ENCODE data around the gene ZEB1.

Gene ZEB1

GRCh38 chr10:31318854-31319601, at the start of gene ZEB1:
ZEB1 (plus strand) TSS chr10:31319216; CDS start chr10:31319235, 19 bp downstream.
- TF ChIP-seq ZBTB7A (IDR thresholded peaks at IDR 0.05; ENCODE audit: low read depth), result no peak
- TF ChIP-seq, protein P1, sequence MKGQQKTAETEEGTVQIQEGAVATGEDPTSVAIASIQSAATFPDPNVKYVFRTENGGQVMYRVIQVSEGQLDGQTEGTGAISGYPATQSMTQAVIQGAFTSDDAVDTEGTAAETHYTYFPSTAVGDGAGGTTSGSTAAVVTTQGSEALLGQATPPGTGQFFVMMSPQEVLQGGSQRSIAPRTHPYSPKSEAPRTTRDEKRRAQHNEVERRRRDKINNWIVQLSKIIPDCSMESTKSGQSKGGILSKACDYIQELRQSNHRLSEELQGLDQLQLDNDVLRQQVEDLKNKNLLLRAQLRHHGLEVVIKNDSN (IDR thresholded peaks at IDR 0.05), result no peak
- no peak for TF ChIP-seq EGR1 (IDR thresholded peaks at IDR 0.05)
- peak; percentile 68; the same call in 1 of the 2 replicates for TF ChIP-seq YY1 (IDR thresholded peaks at IDR 0.05; ENCODE audit: low read depth)
- TF ChIP-seq FOXM1 (IDR thresholded peaks at IDR 0.05; ENCODE audit: borderline replicate concordance, low read depth), result no peak
- TF ChIP-seq, protein P2, sequence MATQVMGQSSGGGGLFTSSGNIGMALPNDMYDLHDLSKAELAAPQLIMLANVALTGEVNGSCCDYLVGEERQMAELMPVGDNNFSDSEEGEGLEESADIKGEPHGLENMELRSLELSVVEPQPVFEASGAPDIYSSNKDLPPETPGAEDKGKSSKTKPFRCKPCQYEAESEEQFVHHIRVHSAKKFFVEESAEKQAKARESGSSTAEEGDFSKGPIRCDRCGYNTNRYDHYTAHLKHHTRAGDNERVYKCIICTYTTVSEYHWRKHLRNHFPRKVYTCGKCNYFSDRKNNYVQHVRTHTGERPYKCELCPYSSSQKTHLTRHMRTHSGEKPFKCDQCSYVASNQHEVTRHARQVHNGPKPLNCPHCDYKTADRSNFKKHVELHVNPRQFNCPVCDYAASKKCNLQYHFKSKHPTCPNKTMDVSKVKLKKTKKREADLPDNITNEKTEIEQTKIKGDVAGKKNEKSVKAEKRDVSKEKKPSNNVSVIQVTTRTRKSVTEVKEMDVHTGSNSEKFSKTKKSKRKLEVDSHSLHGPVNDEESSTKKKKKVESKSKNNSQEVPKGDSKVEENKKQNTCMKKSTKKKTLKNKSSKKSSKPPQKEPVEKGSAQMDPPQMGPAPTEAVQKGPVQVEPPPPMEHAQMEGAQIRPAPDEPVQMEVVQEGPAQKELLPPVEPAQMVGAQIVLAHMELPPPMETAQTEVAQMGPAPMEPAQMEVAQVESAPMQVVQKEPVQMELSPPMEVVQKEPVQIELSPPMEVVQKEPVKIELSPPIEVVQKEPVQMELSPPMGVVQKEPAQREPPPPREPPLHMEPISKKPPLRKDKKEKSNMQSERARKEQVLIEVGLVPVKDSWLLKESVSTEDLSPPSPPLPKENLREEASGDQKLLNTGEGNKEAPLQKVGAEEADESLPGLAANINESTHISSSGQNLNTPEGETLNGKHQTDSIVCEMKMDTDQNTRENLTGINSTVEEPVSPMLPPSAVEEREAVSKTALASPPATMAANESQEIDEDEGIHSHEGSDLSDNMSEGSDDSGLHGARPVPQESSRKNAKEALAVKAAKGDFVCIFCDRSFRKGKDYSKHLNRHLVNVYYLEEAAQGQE (IDR thresholded peaks at IDR 0.05; ENCODE audit: low read depth), result no peak
- no peak for TF ChIP-seq CEBPB (IDR thresholded peaks at IDR 0.05)
- peak; percentile 20; the same call in 1 of the 2 replicates for TF ChIP-seq TAF1 (IDR thresholded peaks at IDR 0.05; ENCODE audit: low read depth)
- TF ChIP-seq CREB1 (IDR thresholded peaks at IDR 0.05; ENCODE audit: low read depth), result no peak
- TF ChIP-seq TCF12 (IDR thresholded peaks at IDR 0.05; ENCODE audit: low read depth), result peak; percentile 71; the same call in 1 of the 2 replicates
- no peak for TF ChIP-seq TEAD4 (IDR thresholded peaks at IDR 0.05)
- no peak for TF ChIP-seq RAD21 (IDR thresholded peaks at IDR 0.05; ENCODE audit: low read depth)
- TF ChIP-seq EP300 (IDR thresholded peaks at IDR 0.05; ENCODE audit: borderline replicate concordance), result peak; percentile 59; the same call in 1 of the 2 replicates

- TF ChIP-seq ZBTB7A (IDR thresholded peaks at IDR 0.05; ENCODE audit: low read depth) (no peak), TCF12 (IDR thresholded peaks at IDR 0.05; ENCODE audit: low read depth) (no peak), FOXM1 (IDR thresholded peaks at IDR 0.05; ENCODE audit: borderline replicate concordance, low read depth) (no peak)
- TF ChIP-seq, protein P1 (IDR thresholded peaks at IDR 0.05), result no peak
- TF ChIP-seq, protein P3, sequence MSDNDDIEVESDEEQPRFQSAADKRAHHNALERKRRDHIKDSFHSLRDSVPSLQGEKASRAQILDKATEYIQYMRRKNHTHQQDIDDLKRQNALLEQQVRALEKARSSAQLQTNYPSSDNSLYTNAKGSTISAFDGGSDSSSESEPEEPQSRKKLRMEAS (IDR thresholded peaks at IDR 0.05), result no peak
- TF ChIP-seq, protein P2 (IDR thresholded peaks at IDR 0.05; ENCODE audit: low read depth), result no peak
These were observed 48.1 kb upstream of the ZEB1 start for GRCh38 chr10:31270954-31271353.

DNA sequence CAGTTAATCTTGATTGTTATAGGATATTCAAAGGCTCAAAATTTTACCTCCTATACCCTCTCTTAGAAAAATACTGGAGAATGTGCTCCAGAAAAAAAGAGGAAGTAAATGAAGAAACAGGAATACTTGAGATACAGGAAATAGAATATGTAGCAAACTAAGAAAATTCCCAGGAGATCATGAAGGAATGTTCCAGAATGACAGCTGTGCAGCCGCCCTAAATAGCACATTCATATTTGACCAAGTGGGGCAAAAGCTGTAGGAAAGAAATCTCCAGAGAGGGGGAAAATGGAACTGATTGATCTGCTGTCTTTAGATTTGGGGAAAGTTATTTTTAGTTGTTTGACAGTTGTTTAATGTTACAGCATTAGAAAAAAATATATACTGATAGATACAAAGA, 46.2 kb upstream of the ZEB1 start:
- TF ChIP-seq NFIC (IDR thresholded peaks at IDR 0.05) (no peak), RAD21 (IDR thresholded peaks at IDR 0.05; ENCODE audit: low read depth) (no peak), FOXM1 (IDR thresholded peaks at IDR 0.05; ENCODE audit: borderline replicate concordance, low read depth) (no peak), EP300 (IDR thresholded peaks at IDR 0.05; ENCODE audit: borderline replicate concordance) (no peak), TAF1 (IDR thresholded peaks at IDR 0.05; ENCODE audit: low read depth) (no peak), CEBPB (IDR thresholded peaks at IDR 0.05) (no peak), ZBTB7A (IDR thresholded peaks at IDR 0.05; ENCODE audit: low read depth) (no peak), EGR1 (IDR thresholded peaks at IDR 0.05) (no peak), YY1 (IDR thresholded peaks at IDR 0.05; ENCODE audit: low read depth) (no peak), TCF12 (IDR thresholded peaks at IDR 0.05; ENCODE audit: low read depth) (no peak), CREB1 (IDR thresholded peaks at IDR 0.05; ENCODE audit: low read depth) (no peak), TEAD4 (IDR thresholded peaks at IDR 0.05) (no peak)
- TF ChIP-seq, protein P3 (IDR thresholded peaks at IDR 0.05), result no peak
- TF ChIP-seq, protein P1 (IDR thresholded peaks at IDR 0.05), result no peak
- TF ChIP-seq, protein P2 (IDR thresholded peaks at IDR 0.05; ENCODE audit: low read depth), result no peak
